ENCODE measurements around the gene BCL6. TPM values are rescaled to one million over a fixed set of nuclear protein-coding genes. Genes with fewer than 3 reads are reported as not detected.
A peak's percentile ranks its signal among the peaks of the same experiment; 100 is the strongest.

Gene BCL6
- total and polyA plus RNA-seq, 8 donors, result 12.6 to 160 (median 16.3) TPM

DNA sequence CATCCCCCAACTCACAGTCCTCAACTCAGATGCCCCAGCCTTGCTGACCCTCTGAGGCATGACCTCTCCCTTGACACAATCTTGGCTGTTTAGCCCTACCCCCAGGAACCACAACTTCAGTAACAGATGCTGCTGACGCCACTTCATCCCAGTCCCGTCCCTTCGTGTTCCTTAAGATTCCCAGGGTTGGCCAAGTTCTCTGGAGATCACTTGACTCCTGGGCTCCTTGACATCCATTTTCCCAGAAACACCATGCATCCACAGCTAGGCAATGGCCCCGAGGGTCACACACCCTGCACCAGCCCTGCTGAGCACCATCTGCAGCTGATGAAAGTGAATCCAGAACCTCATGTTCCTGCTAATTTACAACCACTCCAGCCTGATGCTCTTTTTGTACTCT lies 49.8 kb downstream of the BCL6 start:
- H3K4me1 ChIP-seq, result no peaks in the 10 kb centered on the region
- TF ChIP-seq, protein P1, sequence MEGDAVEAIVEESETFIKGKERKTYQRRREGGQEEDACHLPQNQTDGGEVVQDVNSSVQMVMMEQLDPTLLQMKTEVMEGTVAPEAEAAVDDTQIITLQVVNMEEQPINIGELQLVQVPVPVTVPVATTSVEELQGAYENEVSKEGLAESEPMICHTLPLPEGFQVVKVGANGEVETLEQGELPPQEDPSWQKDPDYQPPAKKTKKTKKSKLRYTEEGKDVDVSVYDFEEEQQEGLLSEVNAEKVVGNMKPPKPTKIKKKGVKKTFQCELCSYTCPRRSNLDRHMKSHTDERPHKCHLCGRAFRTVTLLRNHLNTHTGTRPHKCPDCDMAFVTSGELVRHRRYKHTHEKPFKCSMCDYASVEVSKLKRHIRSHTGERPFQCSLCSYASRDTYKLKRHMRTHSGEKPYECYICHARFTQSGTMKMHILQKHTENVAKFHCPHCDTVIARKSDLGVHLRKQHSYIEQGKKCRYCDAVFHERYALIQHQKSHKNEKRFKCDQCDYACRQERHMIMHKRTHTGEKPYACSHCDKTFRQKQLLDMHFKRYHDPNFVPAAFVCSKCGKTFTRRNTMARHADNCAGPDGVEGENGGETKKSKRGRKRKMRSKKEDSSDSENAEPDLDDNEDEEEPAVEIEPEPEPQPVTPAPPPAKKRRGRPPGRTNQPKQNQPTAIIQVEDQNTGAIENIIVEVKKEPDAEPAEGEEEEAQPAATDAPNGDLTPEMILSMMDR (IDR thresholded peaks at IDR 0.05), result no peak
- peak; percentile 18 for ATAC-seq
- no peak overlapping the region for H3K27ac ChIP-seq
- intact Hi-C loops (cut with DNase I), result no loop called here
- no peak overlapping the region for H3K4me3 ChIP-seq
- H3K27me3 ChIP-seq, result no peaks in the 10 kb centered on the region
- no peak for DNase-seq
- no peaks in the 10 kb centered on the region for H3K9me3 ChIP-seq
- no peaks in the 10 kb centered on the region for H3K36me3 ChIP-seq

DNA sequence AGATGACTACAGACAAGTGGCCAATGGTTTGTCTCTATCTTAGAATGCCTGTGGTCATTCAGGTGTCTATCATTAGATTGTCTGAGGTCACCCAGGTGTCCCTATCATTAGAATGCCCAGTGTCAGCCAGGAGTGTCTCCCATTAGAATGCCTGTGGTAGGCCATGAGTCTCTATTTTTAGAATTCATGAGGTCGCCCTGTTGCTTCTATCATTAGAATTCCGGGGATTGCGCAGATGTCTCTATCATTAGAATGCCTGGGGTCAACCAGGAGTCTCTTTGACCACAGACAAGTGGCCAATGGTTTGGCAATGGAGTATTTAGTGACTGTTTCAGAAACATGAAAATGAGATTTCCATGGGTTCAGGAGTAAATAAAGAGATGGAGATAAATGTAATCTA lies 50.5 kb downstream of the BCL6 start:
- ATAC-seq, result peak; percentile 13
- Histone ChIP-seq H3K4me1 (no peaks in the 10 kb centered on the region), H3K27me3 (no peaks in the 10 kb centered on the region), H3K36me3 (no peaks in the 10 kb centered on the region), H3K4me3 (no peak overlapping the region), H3K27ac (no peak overlapping the region), H3K9me3 (no peaks in the 10 kb centered on the region)
- TF ChIP-seq, protein P1 (IDR thresholded peaks at IDR 0.05), result no peak
- intact Hi-C loops (cut with DNase I), result no loop called here
- DNase-seq, result no peak

DNA sequence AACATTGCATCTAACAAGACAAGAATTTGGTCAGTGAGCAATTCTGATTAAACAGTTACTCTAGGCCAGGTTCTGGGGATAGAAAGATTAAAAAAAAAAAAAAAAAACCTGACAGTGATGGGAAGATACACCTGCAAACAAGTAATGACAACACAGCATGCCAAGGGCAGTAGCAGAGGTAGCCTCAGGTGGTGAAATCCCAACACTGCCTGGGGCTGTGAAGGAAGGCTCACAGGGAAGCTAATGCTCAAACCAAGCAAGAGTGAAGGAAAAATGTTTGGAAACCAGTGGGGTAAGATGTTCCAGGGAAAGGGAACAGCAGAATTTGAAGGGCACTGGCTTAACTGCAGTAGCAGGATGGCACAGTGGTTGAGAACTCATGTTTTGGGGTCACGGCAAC lies 51.8 kb downstream of the BCL6 start:
- Histone ChIP-seq H3K27ac (no peak overlapping the region), H3K27me3 (no peaks in the 10 kb centered on the region), H3K9me3 (no peaks in the 10 kb centered on the region), H3K4me3 (no peak overlapping the region), H3K4me1 (no peaks in the 10 kb centered on the region), H3K36me3 (no peaks in the 10 kb centered on the region)
- no peak for DNase-seq
- intact Hi-C loops (cut with DNase I), result no loop called here
- TF ChIP-seq, protein P1 (IDR thresholded peaks at IDR 0.05), result no peak
- no peak for ATAC-seq

DNA sequence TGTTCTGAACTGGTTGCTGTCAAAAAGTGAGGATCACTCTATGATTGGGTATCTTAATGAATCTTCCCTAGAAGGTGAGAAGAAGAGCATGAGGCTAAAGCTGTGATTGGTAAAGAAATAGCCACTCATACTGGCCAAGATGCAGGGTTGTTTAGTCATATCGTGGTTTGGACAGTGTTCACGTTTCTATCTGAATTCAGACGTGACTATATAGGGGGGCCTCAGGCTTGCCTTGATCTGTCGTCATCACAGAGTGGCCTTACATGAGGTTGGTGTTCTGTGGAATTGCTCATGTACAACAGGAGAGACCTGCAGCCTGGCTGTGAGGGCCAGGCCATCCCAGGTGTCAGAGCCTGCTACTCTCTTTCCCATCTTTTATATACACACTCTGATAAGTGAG lies 55.3 kb downstream of the BCL6 start:
- H3K4me1 ChIP-seq, result no peaks in the 10 kb centered on the region
- no peak for DNase-seq
- H3K27me3 ChIP-seq, result no peaks in the 10 kb centered on the region
- no peaks in the 10 kb centered on the region for H3K36me3 ChIP-seq
- intact Hi-C loops (cut with DNase I), result no loop called here
- ATAC-seq, result no peak
- H3K27ac ChIP-seq, result no peak overlapping the region
- H3K4me3 ChIP-seq, result no peak overlapping the region
- TF ChIP-seq, protein P1 (IDR thresholded peaks at IDR 0.05), result no peak
- peaks cover 0 to 16% of the 10 kb centered on the region in 2 donors for H3K9me3 ChIP-seq

DNA sequence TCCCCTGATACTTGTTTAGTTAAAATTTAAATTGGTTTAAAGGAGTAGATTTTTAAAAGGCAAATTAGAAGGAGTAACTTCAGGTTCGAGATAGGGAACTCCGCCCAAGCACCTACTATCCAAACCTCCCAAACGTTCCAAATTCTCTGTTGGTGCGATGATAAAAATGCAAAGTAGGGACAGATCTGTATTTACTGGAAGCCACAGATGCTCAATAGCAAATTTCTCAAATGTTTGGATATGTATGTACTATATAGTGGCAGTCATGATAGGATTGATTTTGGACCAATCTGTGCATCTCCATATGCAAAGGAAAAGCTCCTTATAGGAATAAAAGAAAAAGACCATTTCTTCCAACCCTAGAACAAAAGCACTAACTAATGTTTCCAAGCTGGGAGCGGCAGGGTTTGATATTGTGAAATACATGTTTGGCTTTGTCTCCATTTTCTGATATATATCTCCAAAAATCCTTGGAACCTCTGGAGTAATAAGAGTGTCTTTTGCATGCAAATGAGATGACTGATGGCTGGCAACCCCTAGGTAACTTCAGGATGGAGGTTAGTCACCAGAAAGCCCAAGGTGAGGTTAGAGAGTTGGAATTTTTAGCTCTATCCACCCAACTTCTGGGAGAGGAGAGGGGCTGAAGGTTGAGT lies 58.5 kb downstream of the BCL6 start:
- Histone ChIP-seq H3K9me3 (peaks cover 0 to 16% of the 10 kb centered on the region in 2 donors), H3K36me3 (no peaks in the 10 kb centered on the region), H3K27me3 (peaks cover 0 to 1% of the 10 kb centered on the region in 2 donors), H3K27ac (no peak overlapping the region), H3K4me3 (no peak overlapping the region), H3K4me1 (no peaks in the 10 kb centered on the region)
- intact Hi-C loops (cut with DNase I), result no loop called here
- DNase-seq, result no peak
- TF ChIP-seq, protein P1 (IDR thresholded peaks at IDR 0.05), result no peak
- ATAC-seq, result no peak
